Activated CD8-positive, alpha-beta T cell treated with anti-CD3 and anti-CD28 coated beads for 36 hours (primary cell): ENCODE results near the gene DCC. TPM values are rescaled to one million over a fixed set of nuclear protein-coding genes. Genes with fewer than 3 reads are reported as not detected.

Experiments
- ATAC-seq: fragments of 200-7000 bp; cut with Tn5 transposase; one replicate; pipeline ENCODE4 v1.10.0; 2021; ENCODE audit warnings: mild to moderate bottlenecking, moderate library complexity
- CTCF ChIA-PET: fragments of 350-600 bp; sonication (Branson Sonifier 250); formaldehyde crosslinking; loops from one replicate; lab custom pipeline; 2021; ENCODE audit warnings: antibody characterized with exemption; lab: Charles Lee
- POLR2A ChIA-PET: fragments of 350-600 bp; sonication (Branson Sonifier 250); formaldehyde crosslinking; loops from one replicate; lab custom pipeline; 2021; ENCODE audit warnings: antibody characterized with exemption; lab: Charles Lee
- DNase-seq: peaks from one replicate; pipeline ENCODE4 v3.0.0-alpha.2; 2020
- H3K27ac Mint-ChIP-seq: one replicate; pipeline ENCODE4 v1.8.0; 2021; ENCODE audit warnings: mild to moderate bottlenecking, mixed read lengths
- H3K27me3 Mint-ChIP-seq: one replicate; pipeline ENCODE4 v1.8.0; 2021; ENCODE audit warnings: mixed read lengths
- H3K36me3 Mint-ChIP-seq: one replicate; pipeline ENCODE4 v1.8.0; 2021; ENCODE audit warnings: low read depth, mixed read lengths
- H3K4me1 Mint-ChIP-seq: one replicate; pipeline ENCODE4 v1.8.0; 2021; ENCODE audit warnings: low read depth, mixed read lengths
- H3K4me3 Mint-ChIP-seq: one replicate; pipeline ENCODE4 v1.8.0; 2021; ENCODE audit warnings: mild to moderate bottlenecking, moderate library complexity, mixed read lengths
- H3K9me3 Mint-ChIP-seq: one replicate; pipeline ENCODE4 v1.8.0; 2021; ENCODE audit warnings: mixed read lengths
- CTCF ChIP-seq: fragments of 200-600 bp; IDR thresholded peaks from one replicate; pipeline ENCODE4 v1.8.0; 2022; ENCODE audit warnings: antibody characterized with exemption, mild to moderate bottlenecking
- intact Hi-C: fragments of 100-400 bp; cut with micrococcal nuclease; formaldehyde crosslinking; loops from one replicate; pipeline ENCODE4 v1.10.0; 2022
- total RNA-seq, 2 experiments: library from RNA; stranded (reverse); gene quantifications; one replicate each; pipeline ENCODE4 v1.2.3, GENCODE V29; 2021

Gene DCC
- total RNA-seq, 2 experiments from 2014 or later: not detected

- DNase-seq (no peak), ATAC-seq (no peak)
- POLR2A ChIA-PET: no interaction called here
- Mint-ChIP-seq H3K9me3 (no peaks in the 10 kb centered on the region), H3K4me1 (no peaks in the 10 kb centered on the region), H3K27ac (no peak overlapping the region), H3K4me3 (no peak overlapping the region), H3K36me3 (no peaks in the 10 kb centered on the region), H3K27me3 (no peaks in the 10 kb centered on the region)
- TF ChIP-seq CTCF: no peak
- CTCF ChIA-PET: no interaction called here
- intact Hi-C loops: no loop called here
These were observed 1101.9 kb downstream of the DCC start for GRCh38 chr18:53441761-53442414.

- no peaks in the 10 kb centered on the region for H3K4me1 Mint-ChIP-seq
- H3K9me3 Mint-ChIP-seq: no peaks in the 10 kb centered on the region
- ChIA-PET CTCF (no interaction called here), POLR2A (no interaction called here)
- no peak overlapping the region for H3K27ac Mint-ChIP-seq
- no peak for TF ChIP-seq CTCF
- no peaks in the 10 kb centered on the region for H3K36me3 Mint-ChIP-seq
- DNase-seq (no peak), ATAC-seq (no peak)
- H3K27me3 Mint-ChIP-seq: no peaks in the 10 kb centered on the region
- H3K4me3 Mint-ChIP-seq: no peak overlapping the region
- intact Hi-C loops: no loop called here
These were observed 1102.4 kb downstream of the DCC start for GRCh38 chr18:53442415-53442783.

GRCh38 chr18:53443336-53443735, 1103.3 kb downstream of the DCC start:
- no peaks in the 10 kb centered on the region for H3K27me3 Mint-ChIP-seq
- DNase-seq (no peak), ATAC-seq (no peak)
- TF ChIP-seq CTCF: no peak
- CTCF ChIA-PET: no interaction called here
- H3K4me3 Mint-ChIP-seq: no peak overlapping the region
- POLR2A ChIA-PET: no interaction called here
- H3K9me3 Mint-ChIP-seq: no peaks in the 10 kb centered on the region
- no peaks in the 10 kb centered on the region for H3K36me3 Mint-ChIP-seq
- H3K27ac Mint-ChIP-seq: no peak overlapping the region
- intact Hi-C loops: no loop called here
- H3K4me1 Mint-ChIP-seq: no peaks in the 10 kb centered on the region

GRCh38 chr18:53443831-53444230, 1103.8 kb downstream of the DCC start:
- ChIA-PET POLR2A (no interaction called here), CTCF (no interaction called here)
- Mint-ChIP-seq H3K4me1 (no peaks in the 10 kb centered on the region), H3K36me3 (no peaks in the 10 kb centered on the region), H3K27me3 (no peaks in the 10 kb centered on the region), H3K27ac (no peak overlapping the region), H3K9me3 (no peaks in the 10 kb centered on the region), H3K4me3 (no peak overlapping the region)
- DNase-seq (no peak), ATAC-seq (no peak)
- intact Hi-C loops: no loop called here
- TF ChIP-seq CTCF: no peak

GRCh38 chr18:53451902-53452301, 1111.9 kb downstream of the DCC start:
- Mint-ChIP-seq H3K4me3 (no peak overlapping the region), H3K9me3 (no peaks in the 10 kb centered on the region), H3K4me1 (no peaks in the 10 kb centered on the region), H3K27me3 (no peaks in the 10 kb centered on the region), H3K27ac (no peak overlapping the region), H3K36me3 (no peaks in the 10 kb centered on the region)
- ChIA-PET POLR2A (no interaction called here), CTCF (no interaction called here)
- DNase-seq (no peak), ATAC-seq (no peak)
- no peak for TF ChIP-seq CTCF
- intact Hi-C loops: no loop called here
